ENCODE measurements around the gene POLR2B. TPM values are rescaled to one million over a fixed set of nuclear protein-coding genes. Genes with fewer than 3 reads are reported as not detected.
"Not testable (repeated sequence)": the region's sequence is repeated elsewhere in the genome, so short reads cannot be mapped to it uniquely, and the experiment has no call there.

POLR2B gene
- 100 to 1,000 TPM; 119 to 126 (median 119) TPM for polyA plus RNA-seq (ENCODE audit: insufficient read length in 3 of 3)

GRCh38 chr4:56978750-56979303, at the start of gene POLR2B:
Gene POLR2B, plus strand, starts transcription at chr4:56978896. Its CDS starts 90 bp downstream, at chr4:56978986.
- DNase-seq (ENCODE audit: low read depth in 3 of 3, low spot score in 2 of 3), result peak; percentile 85 to 90 (median 88)

- no peak for DNase-seq (ENCODE audit: low read depth in 3 of 3, low spot score in 2 of 3)
Measured at GRCh38 chr4:56930638-56931037, 48.1 kb upstream of the POLR2B start.

- no peak for DNase-seq (ENCODE audit: low read depth in 3 of 3, low spot score in 2 of 3)
Measured at GRCh38 chr4:56931924-56932323, 46.8 kb upstream of the POLR2B start.

GRCh38 chr4:56937262-56937661, 41.4 kb upstream of the POLR2B start:
- no peak for DNase-seq (ENCODE audit: low read depth in 3 of 3, low spot score in 2 of 3)

GRCh38 chr4:56939826-56940225, 38.9 kb upstream of the POLR2B start:
- DNase-seq (ENCODE audit: low read depth in 3 of 3, low spot score in 2 of 3), result not testable (repeated sequence)

- no peak for DNase-seq (ENCODE audit: low read depth in 3 of 3, low spot score in 2 of 3)
Measured at GRCh38 chr4:56940403-56940802, 38.3 kb upstream of the POLR2B start.

- DNase-seq (ENCODE audit: low read depth in 3 of 3, low spot score in 2 of 3), result no peak
Measured at GRCh38 chr4:56940971-56941370, 37.7 kb upstream of the POLR2B start.

- no peak for DNase-seq (ENCODE audit: low read depth in 3 of 3, low spot score in 2 of 3)
Measured at GRCh38 chr4:56941403-56941802, 37.3 kb upstream of the POLR2B start.

- no peak for DNase-seq (ENCODE audit: low read depth in 3 of 3, low spot score in 2 of 3)
Measured at GRCh38 chr4:56953680-56954520, 24.8 kb upstream of the POLR2B start.

GRCh38 chr4:56958111-56958517, 20.6 kb upstream of the POLR2B start:
- DNase-seq (ENCODE audit: low read depth in 3 of 3, low spot score in 2 of 3), result peak in 2 of 3 donors; percentile 67 to 68

- DNase-seq (ENCODE audit: low read depth in 3 of 3, low spot score in 2 of 3), result no peak
Measured at GRCh38 chr4:56959100-56959499, 19.6 kb upstream of the POLR2B start.

GRCh38 chr4:56961107-56961500, 17.6 kb upstream of the POLR2B start:
- no peak for DNase-seq (ENCODE audit: low read depth in 3 of 3, low spot score in 2 of 3)

- DNase-seq (ENCODE audit: low read depth in 3 of 3, low spot score in 2 of 3), result no peak
Measured at GRCh38 chr4:56971383-56971782, 7.3 kb upstream of the POLR2B start.

GRCh38 chr4:56972389-56972788, 6.3 kb upstream of the POLR2B start:
- no peak for DNase-seq (ENCODE audit: low read depth in 3 of 3, low spot score in 2 of 3)

- DNase-seq (ENCODE audit: low read depth in 3 of 3, low spot score in 2 of 3), result no peak
Measured at GRCh38 chr4:56972809-56973208, 5.9 kb upstream of the POLR2B start.

- DNase-seq (ENCODE audit: low read depth in 3 of 3, low spot score in 2 of 3), result no peak
Measured at GRCh38 chr4:56973336-56973735, 5.4 kb upstream of the POLR2B start.

- DNase-seq (ENCODE audit: low read depth in 3 of 3, low spot score in 2 of 3), result no peak
Measured at GRCh38 chr4:56976283-56976836, 2.3 kb upstream of the POLR2B start.

GRCh38 chr4:56976837-56977320, 1.8 kb upstream of the POLR2B start:
- no peak for DNase-seq (ENCODE audit: low read depth in 3 of 3, low spot score in 2 of 3)

GRCh38 chr4:56977321-56978012, 1.2 kb upstream of the POLR2B start, which contains the start of gene NOA1:
Gene NOA1, minus strand, starts transcription at chr4:56977606. Its CDS starts 21 bp downstream, at chr4:56977585.
- peak; percentile 98 to 99 (median 99) for DNase-seq (ENCODE audit: low read depth in 3 of 3, low spot score in 2 of 3)

GRCh38 chr4:56979421-56980072, 851 bp downstream of the POLR2B start:
- no peak for DNase-seq (ENCODE audit: low read depth in 3 of 3, low spot score in 2 of 3)
